Right atrium auricular region (tissue), 2 donors: ENCODE data around the gene SELENOO. TPM values are rescaled to one million over a fixed set of nuclear protein-coding genes. Genes with fewer than 3 reads are reported as not detected.

Experiments used
- DNase-seq: peaks from one replicate; pipeline ENCODE4 v3.0.0-alpha.2; 2019; ENCODE audit warnings: low spot score
- H3K27ac ChIP-seq, 2 donors: fragments of 200-600 bp; sonication (generic); 1 replicate in 1 of 2; 2 replicates in 1 of 2; pipeline ENCODE4 v1.5.1; 2016 to 2019
- H3K27me3 ChIP-seq, 2 donors: fragments of 200-600 bp; sonication (generic); one replicate each; pipeline versions ENCODE4 v1.5.1 to v1.6.0; 2017 to 2019
- H3K36me3 ChIP-seq: fragments of 200-600 bp; sonication (generic); one replicate; pipeline ENCODE4 v1.5.1; 2016
- H3K4me1 ChIP-seq, 2 donors: fragments of 200-600 bp; sonication (generic); one replicate each; pipeline versions ENCODE4 v1.5.1 to v1.6.0; 2017 to 2019
- H3K4me3 ChIP-seq, 2 donors: fragments of 200-600 bp; sonication (generic); 1 replicate in 1 of 2; 2 replicates in 1 of 2; pipeline ENCODE4 v1.5.1; 2017 to 2019; ENCODE audit warnings: mild to moderate bottlenecking in 1 of 2, moderate library complexity in 1 of 2
- H3K9me3 ChIP-seq, 2 donors: fragments of 200-600 bp; sonication (generic); one replicate each; pipeline ENCODE4 v1.5.1; 2019
- total RNA-seq, 2 donors: library from RNA; depleted of rRNA; stranded (reverse); fragments of >200 nt; gene quantifications; one replicate each; pipeline ENCODE4 v1.1.0, GENCODE V29; 2016
- TF ChIP-seq, protein P1 (sequence below), 2 donors: fragments of 200-600 bp; sonication (generic); IDR thresholded peaks; one replicate each; pipeline ENCODE4 v1.5.1; 2019; ENCODE audit warnings: antibody characterized with exemption in 2 of 2

Gene SELENOO
- total RNA-seq, 2 donors from 2014 or later = 18.0 to 20.0 TPM

DNA sequence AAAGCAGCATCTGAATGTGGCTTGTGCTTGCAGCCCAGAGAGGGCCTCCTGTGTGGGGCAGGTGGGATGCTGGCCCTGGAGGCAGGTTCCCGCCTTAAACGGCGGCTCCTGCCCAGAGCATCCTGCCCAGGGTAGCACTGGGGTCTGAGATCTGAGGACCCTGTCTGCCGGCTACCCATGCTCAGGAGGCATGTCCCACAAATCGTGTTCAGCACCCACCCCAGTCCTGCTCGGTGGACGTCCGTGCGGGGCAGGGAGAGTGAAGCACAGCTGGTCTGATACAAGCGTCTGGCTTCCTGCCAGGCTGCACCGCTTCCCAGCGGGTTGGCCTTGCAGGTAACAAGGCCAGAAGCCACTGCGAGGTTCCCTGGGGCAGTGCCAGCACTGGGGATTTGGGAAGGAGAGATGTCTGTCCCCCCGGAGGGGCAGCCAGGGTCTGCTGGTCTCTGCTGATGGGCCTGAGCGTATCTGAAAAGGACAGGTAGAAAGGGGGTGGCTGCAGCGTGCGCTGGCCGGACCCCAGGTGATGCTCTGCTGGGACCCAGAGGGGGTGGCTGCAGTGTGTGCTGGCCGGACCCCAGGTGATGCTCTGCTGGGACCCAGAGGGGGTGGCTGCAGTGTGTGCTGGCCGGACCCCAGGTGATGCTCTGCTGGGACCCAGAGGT lies 11.5 kb upstream of the SELENOO start:
- Histone ChIP-seq H3K36me3 (peaks cover 12% of the 10 kb centered on the region), H3K4me1 (peaks cover 5 to 57% of the 10 kb centered on the region in 2 donors), H3K9me3 (no peaks in the 10 kb centered on the region), H3K4me3 (peak overlapping the region in 1 of 2 donors; percentile 51), H3K27me3 (no peaks in the 10 kb centered on the region), H3K27ac (peak overlapping the region; percentile 84 to 90)
- TF ChIP-seq, protein P1, sequence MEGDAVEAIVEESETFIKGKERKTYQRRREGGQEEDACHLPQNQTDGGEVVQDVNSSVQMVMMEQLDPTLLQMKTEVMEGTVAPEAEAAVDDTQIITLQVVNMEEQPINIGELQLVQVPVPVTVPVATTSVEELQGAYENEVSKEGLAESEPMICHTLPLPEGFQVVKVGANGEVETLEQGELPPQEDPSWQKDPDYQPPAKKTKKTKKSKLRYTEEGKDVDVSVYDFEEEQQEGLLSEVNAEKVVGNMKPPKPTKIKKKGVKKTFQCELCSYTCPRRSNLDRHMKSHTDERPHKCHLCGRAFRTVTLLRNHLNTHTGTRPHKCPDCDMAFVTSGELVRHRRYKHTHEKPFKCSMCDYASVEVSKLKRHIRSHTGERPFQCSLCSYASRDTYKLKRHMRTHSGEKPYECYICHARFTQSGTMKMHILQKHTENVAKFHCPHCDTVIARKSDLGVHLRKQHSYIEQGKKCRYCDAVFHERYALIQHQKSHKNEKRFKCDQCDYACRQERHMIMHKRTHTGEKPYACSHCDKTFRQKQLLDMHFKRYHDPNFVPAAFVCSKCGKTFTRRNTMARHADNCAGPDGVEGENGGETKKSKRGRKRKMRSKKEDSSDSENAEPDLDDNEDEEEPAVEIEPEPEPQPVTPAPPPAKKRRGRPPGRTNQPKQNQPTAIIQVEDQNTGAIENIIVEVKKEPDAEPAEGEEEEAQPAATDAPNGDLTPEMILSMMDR (IDR thresholded peaks at IDR 0.05) = no peak
- DNase-seq = no peak

- no peaks in the 10 kb centered on the region for H3K27me3 ChIP-seq
- DNase-seq = no peak
- peaks cover 5 to 52% of the 10 kb centered on the region in 2 donors for H3K4me1 ChIP-seq
- peaks cover 17% of the 10 kb centered on the region for H3K36me3 ChIP-seq
- no peaks in the 10 kb centered on the region for H3K9me3 ChIP-seq
- peak overlapping the region; percentile 84 to 90 for H3K27ac ChIP-seq
- TF ChIP-seq, protein P1 (IDR thresholded peaks at IDR 0.05) = no peak
- H3K4me3 ChIP-seq = peak overlapping the region in 1 of 2 donors; percentile 51
Measured at GRCh38 chr22:50189849-50190181, 11.0 kb upstream of the SELENOO start.

GRCh38 chr22:50190182-50190940 lies 10.4 kb upstream of the SELENOO start:
- Histone ChIP-seq H3K27me3 (no peaks in the 10 kb centered on the region), H3K36me3 (peaks cover 19% of the 10 kb centered on the region), H3K4me1 (peaks cover 3 to 46% of the 10 kb centered on the region in 2 donors), H3K27ac (peak overlapping the region; percentile 84 to 90), H3K4me3 (peak overlapping the region; percentile 41 to 51), H3K9me3 (no peaks in the 10 kb centered on the region)
- DNase-seq = peak; percentile 79
- TF ChIP-seq, protein P1 (IDR thresholded peaks at IDR 0.05) = peak in 1 of 2 donors; percentile 60

- TF ChIP-seq, protein P1 (IDR thresholded peaks at IDR 0.05) = no peak
- DNase-seq = no peak
- no peaks in the 10 kb centered on the region for H3K9me3 ChIP-seq
- peaks cover 26% of the 10 kb centered on the region for H3K36me3 ChIP-seq
- H3K27ac ChIP-seq = peak overlapping the region; percentile 84 to 90
- H3K27me3 ChIP-seq = no peaks in the 10 kb centered on the region
- peak overlapping the region; percentile 41 to 51 for H3K4me3 ChIP-seq
- H3K4me1 ChIP-seq = peaks cover 3 to 46% of the 10 kb centered on the region in 2 donors
Measured at GRCh38 chr22:50190941-50191741, 9.7 kb upstream of the SELENOO start.

DNA sequence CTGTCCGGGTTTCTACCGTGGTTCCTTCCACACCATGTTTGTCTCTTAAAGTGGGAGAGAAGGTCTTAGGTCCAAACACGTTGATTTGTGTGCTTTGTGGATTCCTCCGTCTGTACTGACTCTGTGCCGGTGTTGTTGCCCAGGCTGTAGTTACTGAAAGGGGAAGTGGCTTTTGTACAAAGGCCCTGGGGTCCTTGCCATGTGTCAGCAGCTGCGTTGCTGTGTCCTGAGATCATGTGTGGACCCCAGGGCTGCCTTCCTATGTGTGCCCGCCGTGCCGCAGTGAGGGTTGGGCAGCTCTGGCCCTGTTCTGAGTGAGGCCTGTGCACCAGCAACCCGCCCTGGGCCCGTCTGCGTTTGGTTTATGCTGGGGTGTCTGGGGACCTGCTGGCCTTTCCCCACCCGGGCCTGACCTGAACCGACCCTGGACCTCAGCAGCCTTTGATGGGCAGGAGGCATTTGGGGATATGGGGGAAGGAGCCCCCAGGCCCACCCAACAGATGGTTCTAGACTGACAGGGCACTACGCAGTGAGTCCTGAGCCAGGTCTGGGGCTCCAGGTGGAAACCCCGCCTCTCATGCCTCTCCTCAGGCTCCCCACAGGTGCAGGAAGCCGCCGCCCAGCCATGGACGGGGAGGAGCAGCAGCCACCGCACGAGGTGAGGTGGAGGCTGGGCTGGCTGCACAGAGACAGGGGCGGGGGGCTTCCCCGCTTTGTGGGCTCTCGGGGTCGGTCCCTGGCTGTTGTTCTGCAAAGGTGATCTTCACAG lies 8.2 kb upstream of the SELENOO start:
- Histone ChIP-seq H3K27me3 (no peaks in the 10 kb centered on the region), H3K4me3 (no peak overlapping the region), H3K4me1 (peaks cover 3 to 35% of the 10 kb centered on the region in 2 donors), H3K27ac (peak overlapping the region in 1 of 2 donors; percentile 10), H3K36me3 (peaks cover 34% of the 10 kb centered on the region), H3K9me3 (no peaks in the 10 kb centered on the region)
- DNase-seq = no peak
- TF ChIP-seq, protein P1 (IDR thresholded peaks at IDR 0.05) = no peak
